Ishikawa (cell line): ENCODE data around the gene DUSP18.

ENCODE experiments used
- CEBPB ChIP-seq: IDR thresholded peaks from 2 replicates; pipeline ENCODE4 v1.6.1; 2012
- CREB1 ChIP-seq: IDR thresholded peaks from 2 replicates; pipeline ENCODE4 v1.6.1; 2012; ENCODE audit warnings: low read depth
- EGR1 ChIP-seq: IDR thresholded peaks from 2 replicates; pipeline ENCODE4 v1.6.1; 2012
- EP300 ChIP-seq: IDR thresholded peaks from 2 replicates; pipeline ENCODE4 v1.6.1; 2012; ENCODE audit warnings: borderline replicate concordance
- FOXM1 ChIP-seq: IDR thresholded peaks from 2 replicates; pipeline ENCODE4 v1.6.1; 2012; ENCODE audit warnings: low read depth, borderline replicate concordance
- MAX ChIP-seq: IDR thresholded peaks from 2 replicates; pipeline ENCODE4 v1.6.1; 2012
- NFIC ChIP-seq: IDR thresholded peaks from 2 replicates; pipeline ENCODE4 v1.6.1; 2012
- RAD21 ChIP-seq: IDR thresholded peaks from 2 replicates; pipeline ENCODE4 v1.6.1; 2012; ENCODE audit warnings: low read depth
- REST ChIP-seq: IDR thresholded peaks from 2 replicates; pipeline ENCODE4 v1.6.1; 2012; ENCODE audit warnings: low read depth, mild to moderate bottlenecking
- TAF1 ChIP-seq: IDR thresholded peaks from 2 replicates; pipeline ENCODE4 v1.6.1; 2012; ENCODE audit warnings: low read depth, mild to moderate bottlenecking
- TCF12 ChIP-seq: IDR thresholded peaks from 2 replicates; pipeline ENCODE4 v1.6.1; 2012; ENCODE audit warnings: low read depth
- TEAD4 ChIP-seq: IDR thresholded peaks from 2 replicates; pipeline ENCODE4 v1.6.1; 2012
- USF1 ChIP-seq: IDR thresholded peaks from 2 replicates; pipeline ENCODE4 v1.6.1; 2012
- YY1 ChIP-seq: IDR thresholded peaks from 2 replicates; pipeline ENCODE4 v1.6.1; 2012; ENCODE audit warnings: low read depth
- ZBTB7A ChIP-seq: IDR thresholded peaks from 2 replicates; pipeline ENCODE4 v1.6.1; 2012; ENCODE audit warnings: low read depth

The DUSP18 gene

GRCh38 chr22:30617819-30618218, 49.9 kb downstream of the DUSP18 start:
- no peak for TF ChIP-seq CREB1
- no peak for TF ChIP-seq ZBTB7A
- no peak for TF ChIP-seq RAD21
- TF ChIP-seq USF1: no peak

- no peak for TF ChIP-seq EGR1
- TF ChIP-seq ZBTB7A: no peak
- no peak for TF ChIP-seq YY1
These were observed 52.1 kb downstream of the DUSP18 start for GRCh38 chr22:30615543-30615954.

GRCh38 chr22:30614879-30615278, 52.8 kb downstream of the DUSP18 start:
- TF ChIP-seq EGR1 (no peak), NFIC (no peak), TCF12 (no peak), REST (no peak), CREB1 (no peak), RAD21 (no peak), FOXM1 (no peak), CEBPB (no peak)

- TF ChIP-seq REST (no peak), TEAD4 (no peak), CREB1 (no peak), ZBTB7A (no peak), USF1 (no peak), MAX (no peak), TAF1 (no peak), CEBPB (no peak), TCF12 (no peak), RAD21 (no peak)
These were observed 53.4 kb downstream of the DUSP18 start for GRCh38 chr22:30614268-30614667.

GRCh38 chr22:30612789-30613188, 54.9 kb downstream of the DUSP18 start:
- TF ChIP-seq EP300 (no peak), ZBTB7A (no peak), EGR1 (no peak), CREB1 (no peak), USF1 (no peak), REST (no peak), MAX (no peak), TCF12 (no peak), TAF1 (no peak), CEBPB (no peak), FOXM1 (no peak), RAD21 (no peak), TEAD4 (no peak), NFIC (no peak), YY1 (no peak)
